H1 (cell line): ENCODE results near the gene CD59.

ENCODE experiments used
- CHD1 ChIP-seq: IDR thresholded peaks from 2 replicates; pipeline ENCODE4 v1.6.1; 2012; ENCODE audit warnings: low read depth, low read length, improper control_type of control experiment
- EP300 ChIP-seq, 2 experiments: IDR thresholded peaks; 1 replicate in 1 of 2; 2 replicates in 1 of 2; pipeline ENCODE4 v1.6.1; 2011 to 2012; ENCODE audit warnings: low read depth in 2 of 2, low read length in 2 of 2, mild to moderate bottlenecking in 2 of 2, borderline replicate concordance in 1 of 2, inconsistent platforms in 1 of 2, moderate library complexity in 1 of 2
- EZH2 ChIP-seq: fragments of 200-600 bp; sonication (generic); IDR thresholded peaks from 2 replicates; pipeline ENCODE4 v1.7.1; 2012; ENCODE audit warnings: low read depth, mild to moderate bottlenecking, moderate library complexity, low read length, inconsistent platforms; ENCODE audit not compliant: severe bottlenecking
- JUN ChIP-seq: IDR thresholded peaks from 2 replicates; pipeline ENCODE4 v1.6.1; 2011; ENCODE audit warnings: low read depth, mild to moderate bottlenecking, improper control_type of control experiment, low read length
- PHF8 ChIP-seq: fragments of 200-600 bp; sonication (generic); conservative IDR thresholded peaks from 2 replicates; pipeline ENCODE4 v1.7.1; 2012; ENCODE audit warnings: low read depth, mild to moderate bottlenecking, inconsistent platforms, low read length, moderate library complexity
- RAD21 ChIP-seq, 2 experiments: IDR thresholded peaks in 1 of 2; conservative IDR thresholded peaks in 1 of 2; 2 replicates each; pipeline ENCODE4 v1.6.1; 2011; ENCODE audit warnings: low read depth in 2 of 2, low read length in 2 of 2, improper control_type of control experiment in 1 of 2, inconsistent platforms in 1 of 2, mild to moderate bottlenecking in 1 of 2, moderate library complexity in 1 of 2
- RFX5 ChIP-seq: IDR thresholded peaks from 2 replicates; pipeline ENCODE4 v1.6.1; 2011; ENCODE audit warnings: low read depth, low read length, improper control_type of control experiment, borderline replicate concordance
- RXRA ChIP-seq: IDR thresholded peaks from 2 replicates; pipeline ENCODE4 v1.6.1; 2011; ENCODE audit warnings: low read depth, mild to moderate bottlenecking, low read length, moderate library complexity; ENCODE audit not compliant: insufficient read depth
- SP1 ChIP-seq: IDR thresholded peaks from 2 replicates; pipeline ENCODE4 v1.6.1; 2011; ENCODE audit warnings: low read depth, low read length
- SUZ12 ChIP-seq: fragments of 200-600 bp; sonication (generic); IDR thresholded peaks from 2 replicates; pipeline ENCODE4 v1.6.1; 2012; ENCODE audit warnings: mild to moderate bottlenecking, inconsistent platforms, low read length, moderate library complexity, mixed read lengths
- TAF1 ChIP-seq: IDR thresholded peaks from 2 replicates; pipeline ENCODE4 v1.6.1; 2011; ENCODE audit warnings: mild to moderate bottlenecking, low read depth, low read length
- TF ChIP-seq, protein P1 (sequence below), 3 experiments: IDR thresholded peaks; 1 replicate in 2 of 3; 2 replicates in 1 of 3; pipeline versions ENCODE4 v1.5.1 to v1.6.1; 2011; ENCODE audit warnings: low read length in 3 of 3, mild to moderate bottlenecking in 3 of 3, inconsistent platforms in 2 of 3, low read depth in 1 of 3, moderate library complexity in 1 of 3; ENCODE audit not compliant: insufficient read depth in 1 of 3; ENCODE audit errors: control extremely low read depth in 1 of 3
- TF ChIP-seq, protein P2 (sequence below): fragments of 300-600 bp; sonication (generic); IDR thresholded peaks from 2 replicates; pipeline ENCODE4 v1.7.1; 2012; ENCODE audit warnings: low read length, moderate library complexity, mild to moderate bottlenecking, inconsistent platforms; ENCODE audit not compliant: insufficient replicate concordance

- TF ChIP-seq PHF8 (no peak), RFX5 (no peak), RXRA (no peak), CHD1 (no peak), RAD21 (IDR thresholded peaks at IDR 0.05 in 1 of 2, conservative IDR thresholded peaks at IDR 0.05 in 1 of 2; ENCODE audit: low read depth in 2 of 2, low read length in 2 of 2) (no peak), EZH2 (no peak), EP300 (IDR thresholded peaks at IDR 0.05; ENCODE audit: borderline replicate concordance in 1 of 2, low read depth in 2 of 2, low read length in 2 of 2) (no peak), SUZ12 (no peak), JUN (no peak), TAF1 (no peak), SP1 (no peak)
- TF ChIP-seq, protein P1, sequence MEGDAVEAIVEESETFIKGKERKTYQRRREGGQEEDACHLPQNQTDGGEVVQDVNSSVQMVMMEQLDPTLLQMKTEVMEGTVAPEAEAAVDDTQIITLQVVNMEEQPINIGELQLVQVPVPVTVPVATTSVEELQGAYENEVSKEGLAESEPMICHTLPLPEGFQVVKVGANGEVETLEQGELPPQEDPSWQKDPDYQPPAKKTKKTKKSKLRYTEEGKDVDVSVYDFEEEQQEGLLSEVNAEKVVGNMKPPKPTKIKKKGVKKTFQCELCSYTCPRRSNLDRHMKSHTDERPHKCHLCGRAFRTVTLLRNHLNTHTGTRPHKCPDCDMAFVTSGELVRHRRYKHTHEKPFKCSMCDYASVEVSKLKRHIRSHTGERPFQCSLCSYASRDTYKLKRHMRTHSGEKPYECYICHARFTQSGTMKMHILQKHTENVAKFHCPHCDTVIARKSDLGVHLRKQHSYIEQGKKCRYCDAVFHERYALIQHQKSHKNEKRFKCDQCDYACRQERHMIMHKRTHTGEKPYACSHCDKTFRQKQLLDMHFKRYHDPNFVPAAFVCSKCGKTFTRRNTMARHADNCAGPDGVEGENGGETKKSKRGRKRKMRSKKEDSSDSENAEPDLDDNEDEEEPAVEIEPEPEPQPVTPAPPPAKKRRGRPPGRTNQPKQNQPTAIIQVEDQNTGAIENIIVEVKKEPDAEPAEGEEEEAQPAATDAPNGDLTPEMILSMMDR (IDR thresholded peaks at IDR 0.05; ENCODE audit: control extremely low read depth in 1 of 3, insufficient read depth in 1 of 3, low read depth in 1 of 3, low read length in 3 of 3), result no peak
- TF ChIP-seq, protein P2, sequence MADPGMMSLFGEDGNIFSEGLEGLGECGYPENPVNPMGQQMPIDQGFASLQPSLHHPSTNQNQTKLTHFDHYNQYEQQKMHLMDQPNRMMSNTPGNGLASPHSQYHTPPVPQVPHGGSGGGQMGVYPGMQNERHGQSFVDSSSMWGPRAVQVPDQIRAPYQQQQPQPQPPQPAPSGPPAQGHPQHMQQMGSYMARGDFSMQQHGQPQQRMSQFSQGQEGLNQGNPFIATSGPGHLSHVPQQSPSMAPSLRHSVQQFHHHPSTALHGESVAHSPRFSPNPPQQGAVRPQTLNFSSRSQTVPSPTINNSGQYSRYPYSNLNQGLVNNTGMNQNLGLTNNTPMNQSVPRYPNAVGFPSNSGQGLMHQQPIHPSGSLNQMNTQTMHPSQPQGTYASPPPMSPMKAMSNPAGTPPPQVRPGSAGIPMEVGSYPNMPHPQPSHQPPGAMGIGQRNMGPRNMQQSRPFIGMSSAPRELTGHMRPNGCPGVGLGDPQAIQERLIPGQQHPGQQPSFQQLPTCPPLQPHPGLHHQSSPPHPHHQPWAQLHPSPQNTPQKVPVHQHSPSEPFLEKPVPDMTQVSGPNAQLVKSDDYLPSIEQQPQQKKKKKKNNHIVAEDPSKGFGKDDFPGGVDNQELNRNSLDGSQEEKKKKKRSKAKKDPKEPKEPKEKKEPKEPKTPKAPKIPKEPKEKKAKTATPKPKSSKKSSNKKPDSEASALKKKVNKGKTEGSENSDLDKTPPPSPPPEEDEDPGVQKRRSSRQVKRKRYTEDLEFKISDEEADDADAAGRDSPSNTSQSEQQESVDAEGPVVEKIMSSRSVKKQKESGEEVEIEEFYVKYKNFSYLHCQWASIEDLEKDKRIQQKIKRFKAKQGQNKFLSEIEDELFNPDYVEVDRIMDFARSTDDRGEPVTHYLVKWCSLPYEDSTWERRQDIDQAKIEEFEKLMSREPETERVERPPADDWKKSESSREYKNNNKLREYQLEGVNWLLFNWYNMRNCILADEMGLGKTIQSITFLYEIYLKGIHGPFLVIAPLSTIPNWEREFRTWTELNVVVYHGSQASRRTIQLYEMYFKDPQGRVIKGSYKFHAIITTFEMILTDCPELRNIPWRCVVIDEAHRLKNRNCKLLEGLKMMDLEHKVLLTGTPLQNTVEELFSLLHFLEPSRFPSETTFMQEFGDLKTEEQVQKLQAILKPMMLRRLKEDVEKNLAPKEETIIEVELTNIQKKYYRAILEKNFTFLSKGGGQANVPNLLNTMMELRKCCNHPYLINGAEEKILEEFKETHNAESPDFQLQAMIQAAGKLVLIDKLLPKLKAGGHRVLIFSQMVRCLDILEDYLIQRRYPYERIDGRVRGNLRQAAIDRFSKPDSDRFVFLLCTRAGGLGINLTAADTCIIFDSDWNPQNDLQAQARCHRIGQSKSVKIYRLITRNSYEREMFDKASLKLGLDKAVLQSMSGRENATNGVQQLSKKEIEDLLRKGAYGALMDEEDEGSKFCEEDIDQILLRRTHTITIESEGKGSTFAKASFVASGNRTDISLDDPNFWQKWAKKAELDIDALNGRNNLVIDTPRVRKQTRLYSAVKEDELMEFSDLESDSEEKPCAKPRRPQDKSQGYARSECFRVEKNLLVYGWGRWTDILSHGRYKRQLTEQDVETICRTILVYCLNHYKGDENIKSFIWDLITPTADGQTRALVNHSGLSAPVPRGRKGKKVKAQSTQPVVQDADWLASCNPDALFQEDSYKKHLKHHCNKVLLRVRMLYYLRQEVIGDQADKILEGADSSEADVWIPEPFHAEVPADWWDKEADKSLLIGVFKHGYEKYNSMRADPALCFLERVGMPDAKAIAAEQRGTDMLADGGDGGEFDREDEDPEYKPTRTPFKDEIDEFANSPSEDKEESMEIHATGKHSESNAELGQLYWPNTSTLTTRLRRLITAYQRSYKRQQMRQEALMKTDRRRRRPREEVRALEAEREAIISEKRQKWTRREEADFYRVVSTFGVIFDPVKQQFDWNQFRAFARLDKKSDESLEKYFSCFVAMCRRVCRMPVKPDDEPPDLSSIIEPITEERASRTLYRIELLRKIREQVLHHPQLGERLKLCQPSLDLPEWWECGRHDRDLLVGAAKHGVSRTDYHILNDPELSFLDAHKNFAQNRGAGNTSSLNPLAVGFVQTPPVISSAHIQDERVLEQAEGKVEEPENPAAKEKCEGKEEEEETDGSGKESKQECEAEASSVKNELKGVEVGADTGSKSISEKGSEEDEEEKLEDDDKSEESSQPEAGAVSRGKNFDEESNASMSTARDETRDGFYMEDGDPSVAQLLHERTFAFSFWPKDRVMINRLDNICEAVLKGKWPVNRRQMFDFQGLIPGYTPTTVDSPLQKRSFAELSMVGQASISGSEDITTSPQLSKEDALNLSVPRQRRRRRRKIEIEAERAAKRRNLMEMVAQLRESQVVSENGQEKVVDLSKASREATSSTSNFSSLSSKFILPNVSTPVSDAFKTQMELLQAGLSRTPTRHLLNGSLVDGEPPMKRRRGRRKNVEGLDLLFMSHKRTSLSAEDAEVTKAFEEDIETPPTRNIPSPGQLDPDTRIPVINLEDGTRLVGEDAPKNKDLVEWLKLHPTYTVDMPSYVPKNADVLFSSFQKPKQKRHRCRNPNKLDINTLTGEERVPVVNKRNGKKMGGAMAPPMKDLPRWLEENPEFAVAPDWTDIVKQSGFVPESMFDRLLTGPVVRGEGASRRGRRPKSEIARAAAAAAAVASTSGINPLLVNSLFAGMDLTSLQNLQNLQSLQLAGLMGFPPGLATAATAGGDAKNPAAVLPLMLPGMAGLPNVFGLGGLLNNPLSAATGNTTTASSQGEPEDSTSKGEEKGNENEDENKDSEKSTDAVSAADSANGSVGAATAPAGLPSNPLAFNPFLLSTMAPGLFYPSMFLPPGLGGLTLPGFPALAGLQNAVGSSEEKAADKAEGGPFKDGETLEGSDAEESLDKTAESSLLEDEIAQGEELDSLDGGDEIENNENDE, result no peak
These were observed 46.7 kb downstream of the CD59 start for GRCh38 chr11:33689501-33689900.
